SIG-M5 treated with dmso at 0.1 percent for 504 hours (cell line): ENCODE results near the gene FBLN7.
"Not testable (repeated sequence)": the region's sequence is repeated elsewhere in the genome, so short reads cannot be mapped to it uniquely, and the experiment has no call there.

Experiments used
- DNase-seq: peaks from one replicate; lab custom pipeline; 2025; ENCODE audit not compliant: unreplicated experiment; lab: John Stamatoyannopoulos, UW

The FBLN7 gene

DNA sequence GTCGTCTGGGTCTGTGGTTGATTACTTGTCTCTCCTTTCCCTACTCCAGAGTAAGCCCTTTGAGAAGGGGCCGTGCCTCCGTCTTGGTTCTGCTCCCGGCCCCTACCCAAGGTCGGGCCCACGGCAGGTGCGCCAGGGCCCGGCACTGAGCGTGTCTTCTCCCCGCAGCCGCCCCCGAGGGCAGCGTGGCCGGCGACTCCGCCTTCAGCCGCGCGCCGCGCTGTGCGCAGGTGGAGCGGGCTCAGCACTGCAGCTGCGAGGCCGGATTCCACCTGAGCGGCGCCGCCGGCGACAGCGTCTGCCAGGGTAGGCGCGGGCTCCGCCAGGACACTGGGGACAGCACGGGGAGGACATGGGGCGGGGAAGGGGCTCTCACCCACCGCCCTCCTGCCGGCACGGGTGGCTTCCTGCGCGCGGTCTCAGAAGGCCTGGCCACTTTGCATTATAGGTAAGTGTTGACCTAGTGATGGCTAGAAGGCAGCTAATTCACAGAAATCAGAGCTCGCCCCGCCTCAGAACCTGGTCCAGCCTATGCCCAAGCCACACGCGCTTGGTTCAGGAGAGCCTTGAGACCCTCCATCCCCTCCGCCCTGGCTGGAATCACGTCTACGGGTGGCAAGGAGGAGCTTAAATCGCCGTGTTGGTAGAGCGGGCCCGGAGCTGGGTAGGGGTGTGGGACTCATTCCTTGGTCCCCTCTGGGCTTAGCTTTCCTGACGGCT is 43.5 kb downstream of the FBLN7 start:
- DNase-seq, result no peak

- DNase-seq, result no peak
These were observed 44.4 kb downstream of the FBLN7 start for GRCh38 chr2:112182581-112183034.

GRCh38 chr2:112183327-112184025 is 45.3 kb downstream of the FBLN7 start:
- DNase-seq, result no peak

- DNase-seq, result no peak
These were observed 45.9 kb downstream of the FBLN7 start for GRCh38 chr2:112184121-112184520.

DNA sequence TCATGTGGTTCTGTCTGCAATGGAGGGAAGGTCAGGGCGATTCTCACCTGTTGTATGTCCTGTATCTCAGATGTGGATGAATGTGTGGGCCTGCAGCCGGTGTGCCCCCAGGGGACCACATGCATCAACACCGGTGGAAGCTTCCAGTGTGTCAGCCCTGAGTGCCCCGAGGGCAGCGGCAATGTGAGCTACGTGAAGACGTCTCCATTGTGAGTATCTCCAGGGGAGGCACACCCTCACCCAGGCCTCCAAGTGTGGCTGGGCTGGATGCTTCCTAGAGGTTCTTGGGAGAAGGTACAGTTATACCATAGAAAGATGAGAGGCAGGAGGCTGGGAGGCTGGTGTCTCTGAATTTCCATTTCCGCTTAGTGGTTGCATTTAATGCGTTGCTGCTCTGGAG is 46.9 kb downstream of the FBLN7 start:
- no peak for DNase-seq

DNA sequence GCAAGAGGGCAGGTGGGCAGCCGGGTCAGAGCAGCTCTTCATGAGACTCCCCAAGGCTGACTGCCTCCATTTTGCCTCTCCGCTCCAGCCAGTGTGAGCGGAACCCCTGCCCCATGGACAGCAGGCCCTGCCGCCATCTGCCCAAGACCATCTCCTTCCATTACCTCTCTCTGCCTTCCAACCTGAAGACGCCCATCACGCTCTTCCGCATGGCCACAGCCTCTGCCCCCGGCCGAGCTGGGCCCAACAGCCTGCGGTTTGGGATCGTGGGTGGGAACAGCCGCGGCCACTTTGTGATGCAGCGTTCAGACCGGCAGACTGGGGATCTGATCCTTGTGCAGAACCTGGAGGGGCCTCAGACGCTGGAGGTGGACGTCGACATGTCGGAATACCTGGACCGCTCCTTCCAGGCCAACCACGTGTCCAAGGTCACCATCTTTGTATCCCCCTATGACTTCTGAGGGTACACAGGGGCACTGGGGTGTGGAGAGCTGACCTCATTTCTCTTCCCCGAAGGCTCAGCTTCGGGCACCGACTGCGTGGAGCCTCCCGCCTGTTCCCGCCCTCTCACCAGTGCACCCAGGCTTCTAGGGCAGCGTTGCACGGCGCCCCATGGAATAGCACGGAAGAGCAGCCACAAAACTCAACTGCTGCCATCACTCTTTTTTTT is 49.0 kb downstream of the FBLN7 start:
- DNase-seq, result no peak

DNA sequence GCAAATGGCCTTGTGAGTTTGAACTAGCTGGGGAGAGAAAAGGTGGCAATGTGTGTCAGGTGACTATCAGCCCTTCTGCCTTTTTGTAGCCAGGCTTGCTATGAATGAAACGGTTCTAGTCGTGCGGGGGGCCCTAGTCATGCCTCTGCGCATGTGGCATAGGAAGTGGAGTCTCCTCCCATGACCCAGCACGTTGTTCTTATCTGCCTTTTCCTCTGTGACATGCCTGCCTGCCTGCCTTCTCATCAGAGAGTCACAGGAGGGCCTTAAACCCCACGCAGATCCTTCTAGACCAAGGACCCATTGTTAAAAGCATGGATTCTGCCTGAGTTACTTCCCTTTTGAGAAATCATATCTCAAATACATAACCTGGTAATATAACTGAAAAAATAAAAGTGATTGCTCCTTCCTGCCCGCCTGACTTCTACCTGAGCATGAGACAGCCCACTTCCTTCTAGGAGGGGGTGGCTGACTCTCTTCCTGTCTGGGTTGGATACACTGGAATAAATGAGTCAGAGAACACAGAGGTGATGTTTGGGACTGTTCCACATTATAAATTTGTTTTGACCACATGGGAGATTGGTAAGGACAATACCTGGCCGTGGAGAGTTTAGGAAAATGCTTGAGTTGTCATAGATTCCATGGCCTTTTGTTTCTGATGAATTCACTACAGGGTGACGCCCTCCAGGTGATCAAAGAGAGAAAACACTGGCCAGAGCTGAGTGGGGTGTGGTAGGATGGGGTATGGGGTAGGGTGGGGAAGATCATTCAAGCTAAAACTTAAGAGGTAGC is 49.8 kb downstream of the FBLN7 start:
- no peak for DNase-seq

DNA sequence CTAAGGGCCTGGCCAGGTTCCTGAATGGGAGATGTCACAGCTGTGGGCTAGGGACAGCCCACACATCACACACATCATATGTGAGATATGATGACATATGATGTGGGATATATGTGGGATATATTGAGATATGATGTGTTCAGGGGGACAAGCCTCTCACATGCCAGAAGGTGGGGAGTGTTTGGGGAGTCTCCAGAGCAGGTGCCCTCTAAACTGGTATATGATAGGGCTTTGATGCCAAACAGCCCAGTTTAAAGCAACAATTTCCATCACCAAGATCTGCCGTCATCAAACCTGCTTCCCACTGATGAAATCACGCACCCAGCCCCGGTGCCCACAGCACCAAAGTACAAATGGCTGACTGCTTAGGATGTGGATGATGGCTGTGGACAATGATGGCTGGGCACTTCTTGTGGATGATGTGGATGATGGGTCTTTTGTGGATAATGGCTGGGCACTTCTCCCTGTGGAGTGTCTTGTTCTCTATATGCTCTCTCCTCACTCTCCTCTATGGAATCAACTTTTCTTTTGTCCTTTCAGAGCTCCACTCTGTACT is 50.9 kb downstream of the FBLN7 start:
- no peak for DNase-seq

- DNase-seq, result no peak
These were observed 55.8 kb downstream of the FBLN7 start for GRCh38 chr2:112194028-112194427.

DNA sequence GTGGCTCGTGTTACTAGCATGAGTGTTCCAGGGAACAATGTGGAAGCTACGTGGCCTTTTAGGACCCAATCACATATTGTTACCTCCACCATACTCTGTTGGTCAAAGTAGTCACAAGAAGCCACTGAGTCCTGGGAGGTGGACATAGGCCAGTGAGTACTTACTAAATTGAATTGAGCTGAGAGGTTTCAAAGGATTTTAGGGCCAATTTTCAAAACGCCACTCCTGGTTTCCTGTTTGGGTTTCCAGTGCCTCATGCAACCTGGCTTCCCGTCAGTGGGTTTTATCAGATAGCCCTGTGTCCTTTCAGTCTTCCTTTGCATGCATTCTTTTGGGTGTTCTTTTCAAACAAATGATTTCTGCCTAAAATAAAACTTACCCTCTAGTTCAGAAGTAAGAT is 56.3 kb downstream of the FBLN7 start:
- no peak for DNase-seq

DNA sequence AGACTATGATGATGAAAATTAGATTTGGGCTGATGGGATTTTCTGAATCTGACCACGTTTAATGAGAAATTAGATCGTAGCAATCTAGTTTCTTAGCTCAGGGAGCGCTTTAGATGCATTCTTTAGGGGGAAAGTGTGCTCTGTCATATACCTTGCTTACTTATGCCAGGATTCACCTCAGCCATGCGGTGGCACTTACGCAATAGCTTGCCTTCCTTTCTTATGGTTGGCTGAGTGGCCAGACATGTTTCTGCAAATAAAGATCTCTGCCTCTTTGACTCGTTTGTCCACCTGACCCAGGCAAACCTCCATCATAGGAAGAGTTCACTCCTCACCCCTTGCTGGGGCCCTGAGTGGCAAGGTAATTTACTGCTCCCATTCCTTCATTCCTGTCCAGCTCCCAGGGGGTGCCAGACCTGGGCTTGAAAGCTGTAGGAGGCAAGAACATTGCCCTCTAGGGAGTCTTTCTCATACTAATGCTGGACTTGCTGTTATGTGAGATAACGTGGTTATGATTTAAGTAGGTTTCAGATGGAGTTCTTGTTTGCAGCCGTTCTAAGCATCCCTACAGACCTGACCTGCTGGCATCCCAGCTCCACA is 57.1 kb downstream of the FBLN7 start:
- DNase-seq, result no peak

- no peak for DNase-seq
These were observed 57.8 kb downstream of the FBLN7 start for GRCh38 chr2:112195950-112196349.

- DNase-seq, result no peak
These were observed 59.7 kb downstream of the FBLN7 start for GRCh38 chr2:112197868-112198267.

DNA sequence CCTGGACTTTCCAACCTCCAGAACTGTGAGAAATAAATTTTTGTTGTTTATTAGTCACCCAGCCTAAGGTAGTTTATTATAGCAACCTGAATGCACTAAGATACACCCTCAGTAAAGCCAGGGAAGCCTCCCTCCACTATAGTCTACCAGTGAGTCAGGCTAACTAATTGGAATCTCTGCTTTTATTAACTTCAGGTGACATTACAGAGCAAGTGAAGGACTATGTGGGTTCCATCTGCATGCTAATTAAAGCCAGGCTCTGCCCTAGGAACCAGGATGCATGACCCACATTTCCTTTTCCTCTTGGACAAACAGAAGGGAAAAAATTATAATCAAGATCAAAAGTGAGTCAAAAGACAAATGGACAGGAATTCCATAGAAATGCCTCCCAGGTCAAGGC is 60.6 kb downstream of the FBLN7 start:
- DNase-seq, result no peak

DNA sequence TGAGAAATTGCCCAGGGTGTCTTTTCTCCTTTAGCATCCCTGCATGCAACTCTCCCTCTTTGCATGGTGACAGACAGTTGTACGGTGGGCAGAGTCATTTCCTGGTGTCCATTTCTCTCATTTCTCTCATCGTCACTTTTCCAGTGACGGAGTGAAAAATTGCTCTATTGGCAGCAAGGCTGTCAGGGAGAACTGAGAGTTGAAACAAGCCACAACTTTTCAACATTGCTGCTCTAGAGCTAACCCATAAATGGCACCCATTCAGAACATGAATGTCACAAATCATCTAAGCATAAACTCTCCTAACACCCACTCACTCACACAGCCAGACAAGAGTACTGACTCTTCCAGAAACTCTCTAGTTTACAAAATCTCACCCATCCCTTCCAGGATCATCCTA is 61.0 kb downstream of the FBLN7 start:
- no peak for DNase-seq

GRCh38 chr2:112201696-112202430 is 63.7 kb downstream of the FBLN7 start:
- DNase-seq, result no peak

- no peak for DNase-seq
These were observed 66.2 kb downstream of the FBLN7 start for GRCh38 chr2:112204411-112204810.

DNA sequence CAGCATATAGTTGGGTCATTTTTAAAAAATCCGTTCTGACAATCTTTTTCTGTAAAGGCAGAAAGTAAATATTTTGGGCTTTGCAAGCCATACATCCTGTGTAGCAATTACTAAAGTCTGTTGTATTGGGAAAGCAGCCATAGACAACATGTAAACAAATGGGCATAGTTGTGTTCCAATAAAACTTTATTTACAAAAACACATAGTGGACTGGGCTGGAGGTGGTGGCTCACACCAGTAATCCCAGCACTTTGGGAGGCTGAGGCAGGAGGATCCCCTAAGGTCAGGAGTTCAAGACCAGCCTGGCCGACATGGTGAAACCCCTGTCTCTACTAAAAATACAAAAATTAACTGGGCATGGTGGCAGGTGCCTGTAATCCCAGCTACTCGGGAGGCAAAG is 69.7 kb downstream of the FBLN7 start:
- not testable (repeated sequence) for DNase-seq

GRCh38 chr2:112216167-112216566 is 78.0 kb downstream of the FBLN7 start:
- no peak for DNase-seq

DNA sequence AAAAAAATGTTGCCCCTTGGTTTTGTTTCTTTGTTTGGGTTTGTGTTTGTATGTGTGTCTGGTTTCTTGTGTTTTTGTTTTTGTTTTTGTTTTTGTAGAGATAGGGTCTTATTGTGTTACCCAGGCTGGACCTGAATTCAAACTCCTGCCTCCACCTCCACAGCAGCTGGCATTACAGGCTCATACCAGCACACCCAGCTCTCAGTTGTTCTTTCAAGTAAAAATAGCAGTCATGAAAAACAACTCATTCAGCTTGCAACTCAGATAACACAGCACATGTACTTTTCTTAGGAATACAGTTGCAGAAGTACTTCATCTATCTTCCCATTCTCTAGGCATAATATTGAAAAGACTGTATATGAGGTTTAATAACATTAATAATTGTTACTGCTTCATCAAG is 79.7 kb downstream of the FBLN7 start:
- no peak for DNase-seq
